Suprapubic skin (tissue), 3 donors: ENCODE measurements around the gene ZFAND2B.

Source experiments
- CTCF ChIP-seq, 2 donors: fragments of 200-600 bp in 1 of 2; fragments of 450-650 bp in 1 of 2; sonication (generic) in 1 of 2; IDR thresholded peaks; one replicate each; pipeline ENCODE4 v1.5.1; 2016 to 2019; ENCODE audit warnings: antibody characterized with exemption in 2 of 2, mild to moderate bottlenecking in 1 of 2, moderate library complexity in 1 of 2
- EP300 ChIP-seq: sonication (generic); formaldehyde crosslinking; IDR thresholded peaks from one replicate; pipeline ENCODE4 v1.6.1; 2017; ENCODE audit warnings: antibody characterized with exemption

- no peak for TF ChIP-seq EP300
- no peak for TF ChIP-seq CTCF (IDR thresholded peaks at IDR 0.05)
These were observed 32.4 kb upstream of the ZFAND2B start for GRCh38 chr2:219174146-219174545.
